Nephron progenitor cell (in vitro differentiated cells): ENCODE data around the gene SLMAP.

Experiments used
- DNase-seq: peaks from one replicate; pipeline ENCODE4 v3.0.0; 2021
- H3K27ac Mint-ChIP-seq: 2 replicates; pipeline ENCODE4 v1.8.0; 2021; ENCODE audit warnings: mild to moderate bottlenecking, moderate library complexity, mixed read lengths
- H3K27me3 Mint-ChIP-seq: 2 replicates; pipeline ENCODE4 v1.8.0; 2021; ENCODE audit warnings: mild to moderate bottlenecking, low read depth, mixed read lengths; ENCODE audit not compliant: poor library complexity
- H3K36me3 Mint-ChIP-seq: 2 replicates; pipeline ENCODE4 v1.8.0; 2021; ENCODE audit warnings: low read depth, mixed read lengths
- H3K4me1 Mint-ChIP-seq: 2 replicates; pipeline ENCODE4 v1.8.0; 2021; ENCODE audit warnings: mixed read lengths
- H3K4me3 Mint-ChIP-seq: 2 replicates; pipeline ENCODE4 v1.8.0; 2021; ENCODE audit warnings: mild to moderate bottlenecking, moderate library complexity, mixed read lengths
- H3K9me3 Mint-ChIP-seq: 2 replicates; pipeline ENCODE4 v1.8.0; 2021; ENCODE audit warnings: mild to moderate bottlenecking, moderate library complexity, mixed read lengths
- CTCF ChIP-seq: fragments of 200-600 bp; sonication (generic); IDR thresholded peaks from 2 replicates; pipeline ENCODE4 v1.5.0; 2021; ENCODE audit warnings: antibody characterized with exemption

SLMAP gene

GRCh38 chr3:57952208-57952631 is 196.1 kb downstream of the SLMAP start:
- H3K27ac Mint-ChIP-seq: peak overlapping the region; percentile 99
- H3K4me1 Mint-ChIP-seq: peaks cover 69% of the 10 kb centered on the region
- no peaks in the 10 kb centered on the region for H3K27me3 Mint-ChIP-seq
- DNase-seq: peak; percentile 22
- no peaks in the 10 kb centered on the region for H3K36me3 Mint-ChIP-seq
- no peak for TF ChIP-seq CTCF
- no peaks in the 10 kb centered on the region for H3K9me3 Mint-ChIP-seq
- peak overlapping the region; percentile 40 for H3K4me3 Mint-ChIP-seq

- no peak for DNase-seq
- TF ChIP-seq CTCF: no peak
- H3K4me1 Mint-ChIP-seq: peaks cover 65% of the 10 kb centered on the region
- no peaks in the 10 kb centered on the region for H3K27me3 Mint-ChIP-seq
- H3K9me3 Mint-ChIP-seq: no peaks in the 10 kb centered on the region
- peak overlapping the region; percentile 40 for H3K4me3 Mint-ChIP-seq
- peak overlapping the region; percentile 99 for H3K27ac Mint-ChIP-seq
- H3K36me3 Mint-ChIP-seq: no peaks in the 10 kb centered on the region
Measured at GRCh38 chr3:57952651-57953050, 196.5 kb downstream of the SLMAP start.

GRCh38 chr3:57953576-57953975 is 197.5 kb downstream of the SLMAP start:
- peak overlapping the region; percentile 19 for H3K27ac Mint-ChIP-seq
- H3K27me3 Mint-ChIP-seq: no peaks in the 10 kb centered on the region
- no peaks in the 10 kb centered on the region for H3K36me3 Mint-ChIP-seq
- TF ChIP-seq CTCF: no peak
- no peak overlapping the region for H3K4me3 Mint-ChIP-seq
- H3K4me1 Mint-ChIP-seq: peaks cover 59% of the 10 kb centered on the region
- no peak for DNase-seq
- H3K9me3 Mint-ChIP-seq: no peaks in the 10 kb centered on the region

GRCh38 chr3:57956119-57956832 is 200.2 kb downstream of the SLMAP start:
- Mint-ChIP-seq H3K36me3 (no peaks in the 10 kb centered on the region), H3K27me3 (no peaks in the 10 kb centered on the region), H3K9me3 (no peaks in the 10 kb centered on the region), H3K27ac (no peak overlapping the region), H3K4me1 (peaks cover 45% of the 10 kb centered on the region), H3K4me3 (no peak overlapping the region)
- no peak for DNase-seq
- no peak for TF ChIP-seq CTCF

- H3K27ac Mint-ChIP-seq: no peak overlapping the region
Measured at GRCh38 chr3:57956833-57957174, 200.7 kb downstream of the SLMAP start.

More at GRCh38 chr3:57956833-57957174, 200.7 kb downstream of the SLMAP start:
- Mint-ChIP-seq H3K27me3 (no peaks in the 10 kb centered on the region), H3K36me3 (no peaks in the 10 kb centered on the region), H3K9me3 (no peaks in the 10 kb centered on the region), H3K4me3 (no peak overlapping the region), H3K4me1 (peaks cover 39% of the 10 kb centered on the region)
- DNase-seq: no peak
- TF ChIP-seq CTCF: no peak
